Neural progenitor cell (in vitro differentiated cells): ENCODE measurements around the gene GADD45G. TPM values are rescaled to one million over a fixed set of nuclear protein-coding genes. Genes with fewer than 3 reads are reported as not detected.

ENCODE experiments used
- DNase-seq: peaks from one replicate; pipeline ENCODE4 v3.0.0-alpha.2; 2016; ENCODE audit warnings: low spot score
- H2AFZ ChIP-seq: fragments of 200-600 bp; sonication (generic); replicated peaks from 2 replicates; pipeline ENCODE4 v1.6.1; 2016; ENCODE audit warnings: antibody characterized with exemption
- H3F3A ChIP-seq: fragments of 200-600 bp; sonication (generic); 2 replicates; pipeline ENCODE4 v1.6.1; 2016; ENCODE audit warnings: antibody characterized with exemption, low read depth
- H3K27ac ChIP-seq: fragments of 200-600 bp; sonication (generic); 2 replicates; pipeline ENCODE4 v1.5.1; 2016; ENCODE audit warnings: mild to moderate bottlenecking
- H3K27me3 ChIP-seq: fragments of 200-600 bp; sonication (generic); 2 replicates; pipeline ENCODE4 v1.6.1; 2016; ENCODE audit warnings: mild to moderate bottlenecking, moderate library complexity
- H3K36me3 ChIP-seq: fragments of 200-600 bp; sonication (generic); 2 replicates; pipeline ENCODE4 v1.5.1; 2016
- H3K4me1 ChIP-seq: fragments of 200-600 bp; sonication (generic); 2 replicates; pipeline ENCODE4 v1.6.1; 2016; ENCODE audit warnings: mixed run types
- H3K4me2 ChIP-seq: fragments of 200-600 bp; sonication (generic); 2 replicates; pipeline ENCODE4 v1.6.1; 2016
- H3K4me3 ChIP-seq: fragments of 200-600 bp; sonication (generic); 2 replicates; pipeline ENCODE4 v1.5.1; 2016
- H3K79me2 ChIP-seq: fragments of 200-600 bp; sonication (generic); 2 replicates; pipeline ENCODE4 v1.6.1; 2016; ENCODE audit warnings: low read depth
- H3K9ac ChIP-seq: fragments of 200-600 bp; sonication (generic); 2 replicates; pipeline ENCODE4 v1.6.1; 2016
- H3K9me3 ChIP-seq: fragments of 200-600 bp; sonication (generic); 2 replicates; pipeline ENCODE4 v1.5.1; 2016; ENCODE audit warnings: low read depth
- H4K20me1 ChIP-seq: fragments of 200-600 bp; sonication (generic); 2 replicates; pipeline ENCODE4 v1.6.1; 2016; ENCODE audit warnings: low read depth
- H3K27ac Mint-ChIP-seq: 3 replicates; pipeline ENCODE4 v1.8.0; 2021; ENCODE audit warnings: mixed read lengths
- H3K27me3 Mint-ChIP-seq: 2 replicates; pipeline ENCODE4 v1.8.0; 2022; ENCODE audit warnings: low read depth, mild to moderate bottlenecking, inconsistent platforms, moderate library complexity, mixed read lengths; ENCODE audit not compliant: insufficient read depth
- H3K36me3 Mint-ChIP-seq: 3 replicates; pipeline ENCODE4 v1.8.0; 2021; ENCODE audit warnings: mixed read lengths
- H3K4me1 Mint-ChIP-seq: 3 replicates; pipeline ENCODE4 v1.8.0; 2021; ENCODE audit warnings: mixed read lengths
- H3K4me3 Mint-ChIP-seq: 3 replicates; pipeline ENCODE4 v1.8.0; 2021; ENCODE audit warnings: mild to moderate bottlenecking, moderate library complexity, mixed read lengths
- H3K9me3 Mint-ChIP-seq: 3 replicates; pipeline ENCODE4 v1.8.0; 2020; ENCODE audit warnings: mixed read lengths
- EZH2 ChIP-seq: fragments of 200-600 bp; sonication (generic); IDR thresholded peaks from 2 replicates; pipeline ENCODE4 v1.6.1; 2017; ENCODE audit warnings: antibody characterized with exemption, mild to moderate bottlenecking, moderate library complexity
- EZH2phosphoT487 ChIP-seq: fragments of 200-600 bp; sonication (generic); IDR thresholded peaks from 2 replicates; pipeline ENCODE4 v1.6.1; 2017; ENCODE audit warnings: antibody characterized with exemption
- total RNA-seq: library from RNA; depleted of rRNA; stranded (reverse); fragments of >200 nt; gene quantifications from 2 replicates; pipeline ENCODE4 v1.2.3, GENCODE V29; 2015; ENCODE audit warnings: low replicate concordance
- TF ChIP-seq, protein P1 (sequence below): fragments of 200-600 bp; sonication (generic); IDR thresholded peaks from 2 replicates; pipeline ENCODE4 v1.5.1; 2017; ENCODE audit warnings: antibody characterized with exemption, mild to moderate bottlenecking

GADD45G gene
- total RNA-seq, 1 donor from 2014 or later: not detected

DNA sequence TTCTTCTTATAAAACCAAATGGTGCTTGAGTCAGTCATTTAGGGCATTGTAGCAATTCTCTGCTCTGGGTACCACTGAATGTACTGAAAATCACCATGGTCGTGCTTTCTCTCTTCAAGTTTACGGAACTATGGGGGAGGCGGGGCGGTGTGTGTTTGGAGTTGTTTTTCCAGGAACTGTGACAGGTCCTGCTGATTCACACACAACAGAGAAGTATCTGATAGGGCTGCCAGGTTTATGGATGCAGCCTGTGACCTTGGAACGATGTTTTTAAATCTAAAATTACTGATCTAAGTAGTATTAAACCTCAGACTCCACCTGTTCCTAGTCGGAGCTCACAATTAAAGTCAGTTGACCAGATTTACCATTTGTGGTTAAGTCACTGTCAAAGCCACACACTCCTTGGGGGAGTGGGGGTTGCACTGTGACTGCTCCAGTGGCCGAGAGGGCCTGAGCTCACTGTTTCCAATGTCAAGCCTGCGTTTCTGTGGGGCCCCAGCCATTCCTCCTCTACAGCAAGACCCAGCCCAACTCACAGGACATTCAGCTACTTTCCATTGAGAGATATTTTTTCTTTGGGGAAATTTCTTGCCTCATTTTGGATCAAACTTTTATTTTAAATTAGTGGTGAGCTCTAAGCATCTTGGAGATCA is 44.4 kb downstream of the GADD45G start:
- Histone ChIP-seq H3K79me2 (no peaks in the 10 kb centered on the region), H2AFZ (no peak overlapping the region), H4K20me1 (no peaks in the 10 kb centered on the region), H3K36me3 (no peaks in the 10 kb centered on the region), H3K27ac (no peak overlapping the region), H3K27me3 (no peaks in the 10 kb centered on the region), H3K4me3 (no peak overlapping the region), H3K4me1 (no peaks in the 10 kb centered on the region), H3K9ac (no peak overlapping the region), H3F3A (no peaks in the 10 kb centered on the region), H3K9me3 (no peaks in the 10 kb centered on the region), H3K4me2 (no peak overlapping the region)
- Mint-ChIP-seq H3K4me3 (no peak overlapping the region), H3K9me3 (no peaks in the 10 kb centered on the region), H3K27ac (no peak overlapping the region), H3K4me1 (peaks cover 45% of the 10 kb centered on the region), H3K36me3 (no peaks in the 10 kb centered on the region), H3K27me3 (peaks cover 16% of the 10 kb centered on the region)
- TF ChIP-seq EZH2 (no peak), EZH2phosphoT487 (no peak)
- TF ChIP-seq, protein P1, sequence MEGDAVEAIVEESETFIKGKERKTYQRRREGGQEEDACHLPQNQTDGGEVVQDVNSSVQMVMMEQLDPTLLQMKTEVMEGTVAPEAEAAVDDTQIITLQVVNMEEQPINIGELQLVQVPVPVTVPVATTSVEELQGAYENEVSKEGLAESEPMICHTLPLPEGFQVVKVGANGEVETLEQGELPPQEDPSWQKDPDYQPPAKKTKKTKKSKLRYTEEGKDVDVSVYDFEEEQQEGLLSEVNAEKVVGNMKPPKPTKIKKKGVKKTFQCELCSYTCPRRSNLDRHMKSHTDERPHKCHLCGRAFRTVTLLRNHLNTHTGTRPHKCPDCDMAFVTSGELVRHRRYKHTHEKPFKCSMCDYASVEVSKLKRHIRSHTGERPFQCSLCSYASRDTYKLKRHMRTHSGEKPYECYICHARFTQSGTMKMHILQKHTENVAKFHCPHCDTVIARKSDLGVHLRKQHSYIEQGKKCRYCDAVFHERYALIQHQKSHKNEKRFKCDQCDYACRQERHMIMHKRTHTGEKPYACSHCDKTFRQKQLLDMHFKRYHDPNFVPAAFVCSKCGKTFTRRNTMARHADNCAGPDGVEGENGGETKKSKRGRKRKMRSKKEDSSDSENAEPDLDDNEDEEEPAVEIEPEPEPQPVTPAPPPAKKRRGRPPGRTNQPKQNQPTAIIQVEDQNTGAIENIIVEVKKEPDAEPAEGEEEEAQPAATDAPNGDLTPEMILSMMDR: no peak
- DNase-seq: no peak

DNA sequence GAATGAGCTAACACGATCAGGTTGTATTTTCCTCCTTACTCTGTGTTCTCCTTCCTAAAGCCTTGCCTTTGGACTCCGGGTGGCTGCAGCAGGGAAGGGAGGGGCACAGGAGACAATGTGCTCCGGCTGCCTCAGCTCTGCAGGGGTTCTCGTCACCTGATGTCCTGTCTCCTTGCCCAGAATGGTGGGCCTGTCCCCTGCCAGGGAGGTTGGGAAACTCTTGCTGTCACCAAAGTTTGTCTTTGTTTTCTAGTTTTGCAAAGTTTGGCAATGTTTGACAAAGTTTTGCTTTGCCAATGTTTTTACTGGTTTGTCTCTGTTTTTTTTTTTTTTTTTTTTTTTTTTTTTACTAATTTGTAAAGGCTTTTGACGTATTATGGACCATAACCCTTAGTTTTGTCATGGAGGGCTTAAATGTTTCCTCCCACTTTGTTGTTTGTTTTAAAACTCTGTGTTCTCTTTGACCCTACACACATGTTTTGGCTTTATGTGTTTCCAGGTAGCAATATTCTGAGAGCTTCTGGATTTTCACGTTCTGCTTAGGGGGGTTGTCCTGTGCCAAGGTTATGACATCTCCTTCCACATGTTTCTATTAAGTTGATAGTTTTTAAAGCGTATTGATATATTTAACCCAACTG is 49.3 kb downstream of the GADD45G start:
- DNase-seq: no peak
- H3K36me3 Mint-ChIP-seq: no peaks in the 10 kb centered on the region
- Histone ChIP-seq H3K27ac (no peak overlapping the region), H3K9me3 (no peaks in the 10 kb centered on the region), H3K4me3 (no peak overlapping the region), H3K36me3 (no peaks in the 10 kb centered on the region), H2AFZ (no peak overlapping the region), H3F3A (no peaks in the 10 kb centered on the region), H3K9ac (no peak overlapping the region), H3K4me1 (peaks cover 13% of the 10 kb centered on the region), H4K20me1 (no peaks in the 10 kb centered on the region), H3K27me3 (no peaks in the 10 kb centered on the region), H3K79me2 (no peaks in the 10 kb centered on the region), H3K4me2 (no peak overlapping the region)
- no peaks in the 10 kb centered on the region for H3K9me3 Mint-ChIP-seq
- TF ChIP-seq EZH2phosphoT487: no peak
- TF ChIP-seq, protein P1: no peak
- no peak for TF ChIP-seq EZH2
- peaks cover 14% of the 10 kb centered on the region for H3K27me3 Mint-ChIP-seq
- no peak overlapping the region for H3K27ac Mint-ChIP-seq
- peaks cover 65% of the 10 kb centered on the region for H3K4me1 Mint-ChIP-seq
- H3K4me3 Mint-ChIP-seq: no peak overlapping the region

DNA sequence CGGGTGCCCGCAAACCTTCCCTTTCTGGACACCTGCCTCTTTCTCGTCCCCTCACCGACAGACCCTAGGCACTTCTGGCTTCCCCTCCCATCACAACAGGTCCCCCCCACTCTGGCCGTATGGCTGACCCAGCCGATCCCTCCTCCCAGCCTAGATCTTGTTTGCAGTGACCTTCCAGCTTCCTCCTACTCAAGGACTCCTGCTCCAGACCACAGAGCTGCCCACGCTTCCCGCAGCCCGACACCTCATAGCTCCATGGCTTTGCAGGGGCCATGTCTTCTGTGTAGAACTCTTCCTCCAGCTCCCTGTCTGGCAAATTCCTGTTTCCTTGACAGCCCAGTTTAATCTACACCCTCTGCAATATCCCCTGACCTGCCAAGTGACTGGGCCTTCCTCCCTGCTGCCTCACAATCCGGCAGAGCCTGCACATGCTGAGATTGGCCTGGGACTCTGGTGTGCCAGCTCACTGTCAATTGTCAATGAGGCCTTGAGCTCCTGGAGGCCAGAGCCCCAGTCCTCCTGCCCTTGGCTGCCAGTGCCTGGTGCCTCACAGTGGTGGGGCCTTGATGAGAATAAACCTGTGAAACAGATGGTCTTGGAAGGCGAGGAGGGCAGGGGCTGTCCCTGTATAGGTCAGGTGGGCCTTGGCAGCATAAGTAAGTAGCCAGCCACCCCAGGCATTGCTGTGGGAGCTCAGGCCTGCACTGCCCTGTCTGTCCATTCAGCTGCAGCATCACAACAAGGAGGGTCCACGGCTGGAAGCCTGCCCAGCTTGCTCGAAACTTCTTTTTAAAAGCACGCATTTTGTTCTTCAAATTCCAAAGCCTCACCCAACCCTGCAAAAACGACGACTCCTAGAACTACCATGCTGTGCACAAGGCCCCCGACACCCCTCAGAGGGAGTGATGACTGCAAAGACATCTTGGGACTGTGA is 50.5 kb downstream of the GADD45G start:
- Histone ChIP-seq H3K27me3 (no peaks in the 10 kb centered on the region), H3K27ac (no peak overlapping the region), H3K9me3 (no peaks in the 10 kb centered on the region), H3K79me2 (no peaks in the 10 kb centered on the region), H3K4me1 (peaks cover 13% of the 10 kb centered on the region), H4K20me1 (no peaks in the 10 kb centered on the region), H3F3A (no peaks in the 10 kb centered on the region), H3K9ac (no peak overlapping the region), H2AFZ (no peak overlapping the region), H3K4me3 (no peak overlapping the region), H3K4me2 (no peak overlapping the region), H3K36me3 (no peaks in the 10 kb centered on the region)
- no peak for DNase-seq
- TF ChIP-seq, protein P1: no peak
- no peak for TF ChIP-seq EZH2phosphoT487
- TF ChIP-seq EZH2: no peak
- peaks cover 9% of the 10 kb centered on the region for H3K27me3 Mint-ChIP-seq
- H3K4me3 Mint-ChIP-seq: peak overlapping the region; percentile 33
- H3K9me3 Mint-ChIP-seq: no peaks in the 10 kb centered on the region
- H3K4me1 Mint-ChIP-seq: peaks cover 54% of the 10 kb centered on the region
- H3K27ac Mint-ChIP-seq: peak overlapping the region; percentile 86
- H3K36me3 Mint-ChIP-seq: no peaks in the 10 kb centered on the region

Other genes starting within 250 kb of the GADD45G start
- gene SEMA4D, start 106.9 kb upstream of the GADD45G start, total RNA-seq: 19.1 and 24.9 TPM in 2 replicates